B cell (primary cell): ENCODE results near the gene CYP2R1. TPM values are rescaled to one million over a fixed set of nuclear protein-coding genes. Genes with fewer than 3 reads are reported as not detected.
"Not testable (repeated sequence)": the region's sequence is repeated elsewhere in the genome, so short reads cannot be mapped to it uniquely, and the experiment has no call there.

ENCODE experiments used
- ATAC-seq: fragments of 200-7000 bp; cut with Tn5 transposase; one replicate; pipeline ENCODE4 v1.10.0; 2021; ENCODE audit warnings: low read depth, mild to moderate bottlenecking, moderate number of reproducible peaks, moderate library complexity
- CTCF ChIA-PET: fragments of 350-600 bp; sonication (Branson Sonifier 250); formaldehyde crosslinking; loops from one replicate; lab custom pipeline; 2021; ENCODE audit warnings: antibody characterized with exemption, inconsistent platforms; lab: Charles Lee
- POLR2A ChIA-PET: fragments of 350-600 bp; sonication (Branson Sonifier 250); formaldehyde crosslinking; loops from one replicate; lab custom pipeline; 2021; ENCODE audit warnings: antibody characterized with exemption; lab: Charles Lee
- DNase-seq: peaks from one replicate; pipeline ENCODE4 v3.0.0; 2013
- H2AFZ ChIP-seq: 2 replicates; pipeline ENCODE4 v1.6.1; 2012; ENCODE audit warnings: mild to moderate bottlenecking, low read depth, low read length; ENCODE audit not compliant: insufficient read depth, poor library complexity, severe bottlenecking
- H3K27ac ChIP-seq, 2 donors: 1 replicate in 1 of 2; 2 replicates in 1 of 2; pipeline ENCODE4 v1.5.1; 2012 to 2013; ENCODE audit warnings: low read length in 2 of 2, mild to moderate bottlenecking in 2 of 2, moderate library complexity in 1 of 2
- H3K27me3 ChIP-seq, 4 experiments: fragments of 200-600 bp in 1 of 4; sonication (generic) in 1 of 4; replicated peaks in 1 of 4; 1 replicate in 2 of 4; 2 replicates in 2 of 4; pipeline versions ENCODE4 v1.6.1 to v1.7.0; 2013 to 2016; ENCODE audit warnings: low read length in 3 of 4, mild to moderate bottlenecking in 2 of 4, mixed read lengths in 1 of 4, moderate library complexity in 1 of 4; ENCODE audit not compliant: insufficient read depth in 4 of 4, control insufficient read depth in 3 of 4; ENCODE audit errors: control extremely low read depth in 1 of 4
- H3K36me3 ChIP-seq, 2 experiments: replicated peaks in 1 of 2; 1 replicate in 1 of 2; 2 replicates in 1 of 2; pipeline versions ENCODE4 v1.6.1 to v1.7.1; 2013; ENCODE audit warnings: low read length in 1 of 2; ENCODE audit not compliant: insufficient read depth in 2 of 2, control insufficient read depth in 1 of 2; ENCODE audit errors: control extremely low read depth in 1 of 2, extremely low read depth in 1 of 2
- H3K4me1 ChIP-seq, 2 donors: fragments of 200-600 bp in 1 of 2; sonication (generic) in 1 of 2; 1 replicate in 1 of 2; 2 replicates in 1 of 2; pipeline versions ENCODE4 v1.5.1 to v1.6.1; 2013 to 2017; ENCODE audit warnings: low read length in 2 of 2; ENCODE audit not compliant: control insufficient read depth in 2 of 2, insufficient read depth in 2 of 2
- H3K4me2 ChIP-seq: replicated peaks from 2 replicates; pipeline ENCODE3; 2012; ENCODE audit warnings: mild to moderate bottlenecking, low read depth, low read length; ENCODE audit not compliant: poor library complexity, severe bottlenecking
- H3K4me3 ChIP-seq, 5 experiments: fragments of 200-600 bp in 1 of 5; sonication (generic) in 1 of 5; 1 replicate in 3 of 5; 2 replicates in 2 of 5; pipeline versions ENCODE4 v1.5.1 to v1.7.0; 2011 to 2016; ENCODE audit warnings: low read length in 4 of 5, mild to moderate bottlenecking in 4 of 5, low read depth in 2 of 5, control low read depth in 1 of 5, moderate library complexity in 1 of 5; ENCODE audit not compliant: insufficient read depth in 1 of 5; ENCODE audit errors: control extremely low read depth in 1 of 5, extremely low read depth in 1 of 5
- H3K79me2 ChIP-seq: fragments of 200-600 bp; sonication (generic); one replicate; pipeline ENCODE4 v1.6.0; 2016; ENCODE audit warnings: low read length; ENCODE audit not compliant: control insufficient read depth, insufficient read depth
- H3K9ac ChIP-seq: fragments of 200-600 bp; sonication (generic); 2 replicates; pipeline ENCODE4 v1.6.1; 2017; ENCODE audit warnings: mild to moderate bottlenecking, low read length, moderate library complexity
- H3K9me3 ChIP-seq, 3 donors: one replicate each; pipeline versions ENCODE4 v1.6.1 to v1.7.1; 2013; ENCODE audit warnings: low read length in 2 of 3; ENCODE audit not compliant: control insufficient read depth in 2 of 3, insufficient read depth in 1 of 3; ENCODE audit errors: control extremely low read depth in 1 of 3
- H4K20me1 ChIP-seq: 2 replicates; pipeline ENCODE4 v1.6.0; 2012; ENCODE audit warnings: mild to moderate bottlenecking, low read length; ENCODE audit not compliant: insufficient read depth, control insufficient read depth, poor library complexity, severe bottlenecking
- H3K27ac Mint-ChIP-seq: one replicate; pipeline ENCODE4 v1.8.0; 2021; ENCODE audit warnings: mixed read lengths
- H3K27me3 Mint-ChIP-seq: one replicate; pipeline ENCODE4 v1.8.0; 2021; ENCODE audit warnings: mixed read lengths
- H3K4me1 Mint-ChIP-seq: one replicate; pipeline ENCODE4 v1.8.0; 2021; ENCODE audit warnings: mixed read lengths
- H3K4me3 Mint-ChIP-seq: one replicate; pipeline ENCODE4 v1.8.0; 2021; ENCODE audit warnings: mixed read lengths
- H3K9me3 Mint-ChIP-seq: one replicate; pipeline ENCODE4 v1.8.0; 2022; ENCODE audit warnings: mixed read lengths; ENCODE audit not compliant: insufficient read depth
- CTCF ChIP-seq: fragments of 200-600 bp; IDR thresholded peaks from one replicate; pipeline ENCODE4 v1.8.0; 2022; ENCODE audit warnings: antibody characterized with exemption, mild to moderate bottlenecking
- EZH2 ChIP-seq: IDR thresholded peaks from 2 replicates; pipeline ENCODE4 v1.6.1; 2012; ENCODE audit warnings: borderline replicate concordance, low read depth, mild to moderate bottlenecking, moderate library complexity, low read length; ENCODE audit not compliant: insufficient read depth, poor library complexity, severe bottlenecking
- WGBS: methylation state at CpG from one replicate; pipeline ENCODE4 v1.1.5; 2013; ENCODE audit warnings: missing lambda C conversion rate; ENCODE audit not compliant: insufficient coverage; 5-methylcytosine and 5-hydroxymethylcytosine counted together
- intact Hi-C: fragments of 100-400 bp; cut with micrococcal nuclease; formaldehyde crosslinking; loops from one replicate; pipeline ENCODE4 v1.10.0; 2022
- polyA plus RNA-seq: library from polyadenylated mRNA; depleted of rRNA; stranded (reverse); fragments of >200 nt; gene quantifications from 2 replicates; pipeline ENCODE4 v1.2.3, GENCODE V29; 2012
- total RNA-seq, 2 donors: library from RNA; stranded (reverse); fragments of 120-200 nt in 1 of 2; gene quantifications; 1 replicate in 1 of 2; 2 replicates in 1 of 2; pipeline versions ENCODE4 v1.2.3 to v1.2.4, GENCODE V29; 2013 to 2022

Gene CYP2R1
- total and polyA plus RNA-seq, 2 donors (not counting 1 experiment from before 2014, with no cell fraction given): 11.6 to 42.4 TPM

GRCh38 chr11:14872032-14872431 is 20.0 kb downstream of the CYP2R1 start:
- peaks cover 0 to 8% of the 10 kb centered on the region in 2 experiments for H3K36me3 ChIP-seq

GRCh38 chr11:14863775-14864174 is 28.3 kb downstream of the CYP2R1 start:
- H3K27ac ChIP-seq, H3K4me2 ChIP-seq, H3K4me3 ChIP-seq, H3K27me3 Mint-ChIP-seq, DNase-seq, H3K36me3 ChIP-seq, POLR2A ChIA-PET, CTCF ChIA-PET, intact Hi-C loops, H2AFZ ChIP-seq, ATAC-seq, H3K9me3 ChIP-seq, H3K4me1 ChIP-seq, H3K79me2 ChIP-seq, H3K4me3 Mint-ChIP-seq, H4K20me1 ChIP-seq, H3K9ac ChIP-seq, H3K4me1 Mint-ChIP-seq, H3K27me3 ChIP-seq, H3K27ac Mint-ChIP-seq: not testable (repeated sequence)
- peaks cover 11% of the 10 kb centered on the region for H3K9me3 Mint-ChIP-seq
- 44% methylated on average over 1 of the region's 4 CpGs for WGBS

More at GRCh38 chr11:14872032-14872431, 20.0 kb downstream of the CYP2R1 start:
- CTCF ChIA-PET: interaction anchor here (1.2 to 1.5 kb wide), 2 partner anchors 35 to 36 kb away, joined by 3 to 4 read pairs; no protein-coding TSS in a partner anchor
- H3K4me2 ChIP-seq: no peak overlapping the region
- no peak for ATAC-seq
- H3K9me3 ChIP-seq: no peaks in the 10 kb centered on the region
- H3K4me3 ChIP-seq: no peak overlapping the region
- no peaks in the 10 kb centered on the region for H3K27me3 ChIP-seq
- H3K79me2 ChIP-seq: no peaks in the 10 kb centered on the region
- Mint-ChIP-seq H3K27me3 (no peaks in the 10 kb centered on the region), H3K9me3 (no peaks in the 10 kb centered on the region), H3K27ac (no peak overlapping the region), H3K4me3 (no peak overlapping the region), H3K4me1 (no peaks in the 10 kb centered on the region)
- POLR2A ChIA-PET: no interaction called here
- H3K9ac ChIP-seq: no peak overlapping the region
- no peak for DNase-seq
- H3K27ac ChIP-seq: no peak overlapping the region
- H2AFZ ChIP-seq: no peak overlapping the region
- no peaks in the 10 kb centered on the region for H4K20me1 ChIP-seq
- no peak for TF ChIP-seq EZH2
- TF ChIP-seq CTCF: no peak
- H3K4me1 ChIP-seq: no peaks in the 10 kb centered on the region
- intact Hi-C loops: no loop called here
